Loucy (cell line): ENCODE results near the gene FHDC1.

Source experiments
- EZH2phosphoT487 ChIP-seq: fragments of 200-600 bp; IDR thresholded peaks from 2 replicates; pipeline ENCODE4 v1.6.1; 2018; ENCODE audit warnings: antibody characterized with exemption, mild to moderate bottlenecking, moderate library complexity, borderline replicate concordance
- TF ChIP-seq, protein P1 (sequence below): fragments of 200-600 bp; sonication (generic); conservative IDR thresholded peaks from 2 replicates; pipeline ENCODE4 v1.5.1; 2014; ENCODE audit warnings: mild to moderate bottlenecking, antibody characterized with exemption, low read length

GRCh38 chr4:152989554-152989970, 53.4 kb downstream of the FHDC1 start:
- TF ChIP-seq EZH2phosphoT487 = no peak
- TF ChIP-seq, protein P1, sequence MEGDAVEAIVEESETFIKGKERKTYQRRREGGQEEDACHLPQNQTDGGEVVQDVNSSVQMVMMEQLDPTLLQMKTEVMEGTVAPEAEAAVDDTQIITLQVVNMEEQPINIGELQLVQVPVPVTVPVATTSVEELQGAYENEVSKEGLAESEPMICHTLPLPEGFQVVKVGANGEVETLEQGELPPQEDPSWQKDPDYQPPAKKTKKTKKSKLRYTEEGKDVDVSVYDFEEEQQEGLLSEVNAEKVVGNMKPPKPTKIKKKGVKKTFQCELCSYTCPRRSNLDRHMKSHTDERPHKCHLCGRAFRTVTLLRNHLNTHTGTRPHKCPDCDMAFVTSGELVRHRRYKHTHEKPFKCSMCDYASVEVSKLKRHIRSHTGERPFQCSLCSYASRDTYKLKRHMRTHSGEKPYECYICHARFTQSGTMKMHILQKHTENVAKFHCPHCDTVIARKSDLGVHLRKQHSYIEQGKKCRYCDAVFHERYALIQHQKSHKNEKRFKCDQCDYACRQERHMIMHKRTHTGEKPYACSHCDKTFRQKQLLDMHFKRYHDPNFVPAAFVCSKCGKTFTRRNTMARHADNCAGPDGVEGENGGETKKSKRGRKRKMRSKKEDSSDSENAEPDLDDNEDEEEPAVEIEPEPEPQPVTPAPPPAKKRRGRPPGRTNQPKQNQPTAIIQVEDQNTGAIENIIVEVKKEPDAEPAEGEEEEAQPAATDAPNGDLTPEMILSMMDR = no peak
